SK-N-SH treated with all-trans-retinoic acid at 6 μM for 48 hours (cell line): ENCODE measurements around the gene ANO9.

ENCODE experiments used
- ATAC-seq: fragments of 200-7000 bp; cut with Tn5 transposase; 3 replicates; pipeline ENCODE4 v1.9.1; 2020; ENCODE audit warnings: mild to moderate bottlenecking, moderate library complexity
- ARNTL ChIP-seq: fragments of 450-650 bp; formaldehyde crosslinking; IDR thresholded peaks from 2 replicates; pipeline ENCODE4 v1.5.0; 2020; ENCODE audit warnings: low read depth, mild to moderate bottlenecking, moderate library complexity, borderline replicate concordance
- ESRRG ChIP-seq: fragments of 250-450 bp; sonication (Bioruptor Pico); IDR thresholded peaks from 2 replicates; pipeline ENCODE4 v1.6.1; 2021; ENCODE audit warnings: mild to moderate bottlenecking
- GLIS3 ChIP-seq: fragments of 250-450 bp; sonication (Bioruptor Pico); IDR thresholded peaks from 2 replicates; pipeline ENCODE4 v1.5.0; 2020; ENCODE audit warnings: mild to moderate bottlenecking, moderate library complexity
- PPARA ChIP-seq: fragments of 250-450 bp; sonication (Bioruptor Pico); IDR thresholded peaks from 2 replicates; pipeline ENCODE4 v1.5.0; 2020; ENCODE audit warnings: mild to moderate bottlenecking, borderline replicate concordance
- SNAI2 ChIP-seq: fragments of 250-450 bp; sonication (Bioruptor Pico); IDR thresholded peaks from 2 replicates; pipeline ENCODE4 v1.5.0; 2020; ENCODE audit warnings: mild to moderate bottlenecking, moderate library complexity
- TCF4 ChIP-seq: fragments of 250-450 bp; sonication (Bioruptor Pico); IDR thresholded peaks from 2 replicates; pipeline ENCODE4 v1.8.0; 2021; ENCODE audit warnings: mild to moderate bottlenecking, moderate library complexity, borderline replicate concordance
- ZC3H10 ChIP-seq: fragments of 250-450 bp; sonication (Bioruptor Pico); IDR thresholded peaks from 2 replicates; pipeline ENCODE4 v1.5.1; 2021; ENCODE audit warnings: mild to moderate bottlenecking, moderate library complexity
- ZFP30 ChIP-seq: fragments of 450-650 bp; formaldehyde crosslinking; IDR thresholded peaks from 2 replicates; pipeline ENCODE4 v1.5.0; 2022; ENCODE audit warnings: mild to moderate bottlenecking, moderate library complexity
- ZNF565 ChIP-seq: fragments of 450-650 bp; formaldehyde crosslinking; conservative IDR thresholded peaks from 2 replicates; pipeline ENCODE4 v1.5.0; 2020; ENCODE audit warnings: low read depth, mild to moderate bottlenecking, moderate library complexity
- ZNF70 ChIP-seq: fragments of 450-650 bp; formaldehyde crosslinking; IDR thresholded peaks from 2 replicates; pipeline ENCODE4 v1.5.0; 2020; ENCODE audit warnings: mild to moderate bottlenecking, moderate library complexity
- ZNF8 ChIP-seq: fragments of 450-650 bp; formaldehyde crosslinking; IDR thresholded peaks from 2 replicates; pipeline ENCODE4 v1.5.0; 2020; ENCODE audit warnings: mild to moderate bottlenecking, moderate library complexity
- TF ChIP-seq, protein P1 (sequence below): fragments of 250-450 bp; sonication (Bioruptor Pico); IDR thresholded peaks from 2 replicates; pipeline ENCODE4 v1.5.1; 2021; ENCODE audit warnings: mild to moderate bottlenecking, moderate library complexity
- TF ChIP-seq, protein P2 (sequence below): fragments of 250-450 bp; sonication (Bioruptor Pico); IDR thresholded peaks from 2 replicates; pipeline ENCODE4 v1.8.0; 2021; ENCODE audit warnings: low read depth, mild to moderate bottlenecking, moderate library complexity, borderline replicate concordance
- TF ChIP-seq, protein P3 (sequence below): fragments of 250-450 bp; sonication (Bioruptor Pico); IDR thresholded peaks from 2 replicates; pipeline ENCODE4 v1.5.0; 2020; ENCODE audit warnings: mild to moderate bottlenecking, moderate library complexity

Gene ANO9

DNA sequence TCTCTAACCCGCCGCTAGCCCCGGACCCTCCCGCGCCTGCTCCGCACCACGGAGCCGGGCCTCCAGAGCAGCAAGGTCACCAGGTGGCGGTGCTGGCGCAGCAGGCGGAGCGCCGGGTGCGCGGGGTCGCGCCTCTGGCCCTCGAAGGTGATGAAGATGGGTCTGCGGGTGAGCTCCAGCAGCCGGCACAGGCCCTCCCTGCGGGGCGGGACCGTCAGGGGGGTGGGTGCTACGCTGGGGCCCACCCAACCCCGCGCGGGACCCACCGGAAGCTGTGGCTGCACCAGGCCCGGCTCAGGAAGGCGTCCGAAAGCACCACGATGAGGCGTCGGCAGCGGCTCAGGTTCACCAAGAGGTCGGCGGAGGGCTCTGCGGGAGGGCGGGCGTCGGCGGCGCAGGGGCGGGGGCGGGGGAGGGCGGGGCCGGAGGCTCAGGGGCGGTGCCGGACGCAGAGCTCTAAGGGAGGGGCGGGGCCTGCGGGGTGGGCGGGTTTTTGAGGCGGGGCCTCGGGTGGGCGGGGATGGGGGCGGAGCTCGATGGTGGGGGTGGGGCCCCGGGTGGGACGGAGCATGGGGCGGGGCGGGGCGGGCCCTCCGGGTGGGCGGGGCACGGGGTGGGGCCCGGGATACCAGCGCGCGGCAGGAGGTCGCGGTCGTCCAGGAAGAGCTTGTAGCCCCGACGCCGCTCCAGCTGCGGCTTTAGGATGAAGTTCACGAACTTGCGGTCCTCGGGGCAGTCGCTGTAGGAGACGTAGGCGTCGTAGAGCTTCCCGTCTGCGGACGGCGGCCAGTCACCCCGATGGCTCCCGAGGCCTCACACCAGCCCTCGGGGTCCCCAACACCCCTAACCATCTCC lies 34.8 kb downstream of the ANO9 start (continued):
- TF ChIP-seq, protein P1, sequence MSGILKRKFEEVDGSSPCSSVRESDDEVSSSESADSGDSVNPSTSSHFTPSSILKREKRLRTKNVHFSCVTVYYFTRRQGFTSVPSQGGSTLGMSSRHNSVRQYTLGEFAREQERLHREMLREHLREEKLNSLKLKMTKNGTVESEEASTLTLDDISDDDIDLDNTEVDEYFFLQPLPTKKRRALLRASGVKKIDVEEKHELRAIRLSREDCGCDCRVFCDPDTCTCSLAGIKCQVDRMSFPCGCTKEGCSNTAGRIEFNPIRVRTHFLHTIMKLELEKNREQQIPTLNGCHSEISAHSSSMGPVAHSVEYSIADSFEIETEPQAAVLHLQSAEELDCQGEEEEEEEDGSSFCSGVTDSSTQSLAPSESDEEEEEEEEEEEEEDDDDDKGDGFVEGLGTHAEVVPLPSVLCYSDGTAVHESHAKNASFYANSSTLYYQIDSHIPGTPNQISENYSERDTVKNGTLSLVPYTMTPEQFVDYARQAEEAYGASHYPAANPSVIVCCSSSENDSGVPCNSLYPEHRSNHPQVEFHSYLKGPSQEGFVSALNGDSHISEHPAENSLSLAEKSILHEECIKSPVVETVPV (CRISPR knock-in tag): no peak
- TF ChIP-seq ZNF70 (CRISPR knock-in tag) (no peak), GLIS3 (CRISPR knock-in tag) (no peak)

- no peak for TF ChIP-seq ZNF565 (CRISPR knock-in tag)
- TF ChIP-seq, protein P2, sequence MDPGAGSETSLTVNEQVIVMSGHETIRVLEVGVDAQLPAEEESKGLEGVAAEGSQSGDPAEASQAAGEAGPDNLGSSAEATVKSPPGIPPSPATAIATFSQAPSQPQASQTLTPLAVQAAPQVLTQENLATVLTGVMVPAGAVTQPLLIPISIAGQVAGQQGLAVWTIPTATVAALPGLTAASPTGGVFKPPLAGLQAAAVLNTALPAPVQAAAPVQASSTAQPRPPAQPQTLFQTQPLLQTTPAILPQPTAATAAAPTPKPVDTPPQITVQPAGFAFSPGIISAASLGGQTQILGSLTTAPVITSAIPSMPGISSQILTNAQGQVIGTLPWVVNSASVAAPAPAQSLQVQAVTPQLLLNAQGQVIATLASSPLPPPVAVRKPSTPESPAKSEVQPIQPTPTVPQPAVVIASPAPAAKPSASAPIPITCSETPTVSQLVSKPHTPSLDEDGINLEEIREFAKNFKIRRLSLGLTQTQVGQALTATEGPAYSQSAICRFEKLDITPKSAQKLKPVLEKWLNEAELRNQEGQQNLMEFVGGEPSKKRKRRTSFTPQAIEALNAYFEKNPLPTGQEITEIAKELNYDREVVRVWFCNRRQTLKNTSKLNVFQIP: no peak
- TF ChIP-seq, protein P1 (CRISPR knock-in tag): no peak
- TF ChIP-seq SNAI2 (CRISPR knock-in tag): no peak
- no peak for TF ChIP-seq TCF4 (CRISPR knock-in tag)
- TF ChIP-seq, all 23 proteins: peak for 0
- ATAC-seq: peak; percentile 4; the same call in 1 of the 3 replicates
These were observed 35.6 kb downstream of the ANO9 start for GRCh38 chr11:405954-406795.

GRCh38 chr11:405323-405953 lies 36.4 kb downstream of the ANO9 start:
- TF ChIP-seq ARNTL (CRISPR knock-in tag) (no peak), ESRRG (CRISPR knock-in tag) (no peak), PPARA (CRISPR knock-in tag) (no peak), ZFP30 (CRISPR knock-in tag) (no peak), ZC3H10 (CRISPR knock-in tag) (no peak)
- TF ChIP-seq, protein P1 (CRISPR knock-in tag): no peak
- TF ChIP-seq, protein P3, sequence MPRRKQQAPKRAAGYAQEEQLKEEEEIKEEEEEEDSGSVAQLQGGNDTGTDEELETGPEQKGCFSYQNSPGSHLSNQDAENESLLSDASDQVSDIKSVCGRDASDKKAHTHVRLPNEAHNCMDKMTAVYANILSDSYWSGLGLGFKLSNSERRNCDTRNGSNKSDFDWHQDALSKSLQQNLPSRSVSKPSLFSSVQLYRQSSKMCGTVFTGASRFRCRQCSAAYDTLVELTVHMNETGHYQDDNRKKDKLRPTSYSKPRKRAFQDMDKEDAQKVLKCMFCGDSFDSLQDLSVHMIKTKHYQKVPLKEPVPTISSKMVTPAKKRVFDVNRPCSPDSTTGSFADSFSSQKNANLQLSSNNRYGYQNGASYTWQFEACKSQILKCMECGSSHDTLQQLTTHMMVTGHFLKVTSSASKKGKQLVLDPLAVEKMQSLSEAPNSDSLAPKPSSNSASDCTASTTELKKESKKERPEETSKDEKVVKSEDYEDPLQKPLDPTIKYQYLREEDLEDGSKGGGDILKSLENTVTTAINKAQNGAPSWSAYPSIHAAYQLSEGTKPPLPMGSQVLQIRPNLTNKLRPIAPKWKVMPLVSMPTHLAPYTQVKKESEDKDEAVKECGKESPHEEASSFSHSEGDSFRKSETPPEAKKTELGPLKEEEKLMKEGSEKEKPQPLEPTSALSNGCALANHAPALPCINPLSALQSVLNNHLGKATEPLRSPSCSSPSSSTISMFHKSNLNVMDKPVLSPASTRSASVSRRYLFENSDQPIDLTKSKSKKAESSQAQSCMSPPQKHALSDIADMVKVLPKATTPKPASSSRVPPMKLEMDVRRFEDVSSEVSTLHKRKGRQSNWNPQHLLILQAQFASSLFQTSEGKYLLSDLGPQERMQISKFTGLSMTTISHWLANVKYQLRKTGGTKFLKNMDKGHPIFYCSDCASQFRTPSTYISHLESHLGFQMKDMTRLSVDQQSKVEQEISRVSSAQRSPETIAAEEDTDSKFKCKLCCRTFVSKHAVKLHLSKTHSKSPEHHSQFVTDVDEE (CRISPR knock-in tag): no peak

GRCh38 chr11:404551-405264 lies 37.1 kb downstream of the ANO9 start:
- TF ChIP-seq, protein P3 (CRISPR knock-in tag): no peak
- TF ChIP-seq ZNF8 (no peak), ZFP30 (CRISPR knock-in tag) (no peak)
- no peak for ATAC-seq

More at GRCh38 chr11:405323-405953, 36.4 kb downstream of the ANO9 start:
- ATAC-seq: no peak
